HG03342 (cell line): ENCODE measurements around the gene DCDC2.
"Not testable (repeated sequence)": the region's sequence is repeated elsewhere in the genome, so short reads cannot be mapped to it uniquely, and the experiment has no call there.

Source experiments
- ATAC-seq: cut with Tn5 transposase; IDR thresholded peaks from one replicate; pipeline ENCODE4 v1.9.1; 2021; ENCODE audit warnings: mild to moderate bottlenecking, moderate library complexity; ENCODE audit not compliant: unreplicated experiment

Gene DCDC2

GRCh38 chr6:24357336-24358218 lies at the start of gene DCDC2:
Gene DCDC2 (minus strand): TSS chr6:24358059. CDS start chr6:24357750, 309 bp downstream.
- ATAC-seq, result no peak

- no peak for ATAC-seq
These were observed 47.4 kb upstream of the DCDC2 start for GRCh38 chr6:24405262-24405661.

GRCh38 chr6:24403501-24403824 lies 45.6 kb upstream of the DCDC2 start:
- ATAC-seq, result no peak

- ATAC-seq, result peak; percentile 87
These were observed 45.0 kb upstream of the DCDC2 start, which contains the start of gene MRS2 for GRCh38 chr6:24402697-24403500. Gene MRS2 (plus strand): TSS chr6:24402936. CDS start chr6:24403047, 111 bp downstream.

- no peak for ATAC-seq
These were observed 43.6 kb upstream of the DCDC2 start for GRCh38 chr6:24401458-24401857.

GRCh38 chr6:24400045-24401039 lies 42.5 kb upstream of the DCDC2 start:
- not testable (repeated sequence) for ATAC-seq

- no peak for ATAC-seq
These were observed 39.8 kb upstream of the DCDC2 start for GRCh38 chr6:24397631-24398030.

GRCh38 chr6:24396824-24397223 lies 39.0 kb upstream of the DCDC2 start:
- ATAC-seq, result no peak

GRCh38 chr6:24394780-24395437 lies 37.0 kb upstream of the DCDC2 start:
- no peak for ATAC-seq

GRCh38 chr6:24394061-24394779 lies 36.4 kb upstream of the DCDC2 start:
- ATAC-seq, result no peak

GRCh38 chr6:24391756-24392405 lies 34.0 kb upstream of the DCDC2 start:
- ATAC-seq, result peak; percentile 90

GRCh38 chr6:24391208-24391607 lies 33.3 kb upstream of the DCDC2 start:
- ATAC-seq, result no peak

- ATAC-seq, result no peak
These were observed 30.0 kb upstream of the DCDC2 start for GRCh38 chr6:24387818-24388217.

- ATAC-seq, result no peak
These were observed 27.8 kb upstream of the DCDC2 start for GRCh38 chr6:24385536-24386269.

GRCh38 chr6:24384369-24385130 lies 26.7 kb upstream of the DCDC2 start:
- not testable (repeated sequence) for ATAC-seq

- ATAC-seq, result not testable (repeated sequence)
These were observed 25.1 kb upstream of the DCDC2 start for GRCh38 chr6:24382891-24383494.

GRCh38 chr6:24382220-24382540 lies 24.3 kb upstream of the DCDC2 start:
- ATAC-seq, result no peak
